ENCODE measurements around the gene CELA1. TPM values are rescaled to one million over a fixed set of nuclear protein-coding genes. Genes with fewer than 3 reads are reported as not detected.

Gene CELA1
- total RNA-seq, 1 experiment from 2014 or later = not detected

- BruUV-seq (replicated peaks) = no TSS peak
- RAD21 ChIA-PET (ENCODE audit: low non-redundant PET in 1 of 2, low total read pairs in 2 of 2, uncharacterized antibody in 2 of 2, unreplicated experiment in 2 of 2) = no interaction called here
- no peaks in the 10 kb centered on the region for H3K27me3 ChIP-seq (ENCODE audit: insufficient read depth, low read length)
- no peaks in the 10 kb centered on the region for H3K79me2 ChIP-seq (ENCODE audit: insufficient read depth, low read length)
- intact Hi-C loops (cut with micrococcal nuclease) = loop anchor here (10.0 kb wide), 1 partner anchor 841 kb away; the partner anchor contains the start of gene DIP2B
- H3K4me1 ChIP-seq (ENCODE audit: control insufficient read depth in 1 of 2, insufficient read depth in 2 of 2, low read length in 2 of 2) = peaks cover 0 to 17% of the 10 kb centered on the region in 2 experiments; a peak in 2 of 4 replicates
- no peaks in the 10 kb centered on the region for H3K9me2 ChIP-seq (ENCODE audit: insufficient read depth)
- no peak overlapping the region for H2AFZ ChIP-seq (ENCODE audit: low read depth, low read length, poor library complexity, severe bottlenecking)
- no peak overlapping the region for H3K9ac ChIP-seq (ENCODE audit: low read length)
- H3K27ac ChIP-seq (ENCODE audit: low read depth, low read length) = no peak overlapping the region
- ATAC-seq (no peak), DNase-seq (ENCODE audit: low read depth, low spot score) (no peak)
- H4K20me1 ChIP-seq (ENCODE audit: insufficient read depth) = no peaks in the 10 kb centered on the region
- no peaks in the 10 kb centered on the region for H3K9me3 ChIP-seq (ENCODE audit: control insufficient read depth in 1 of 2, insufficient read depth in 1 of 2, low read depth in 1 of 2, low read length in 2 of 2)
- H3K36me3 ChIP-seq (ENCODE audit: control insufficient read depth in 1 of 2, insufficient read depth in 2 of 2, low read length in 2 of 2) = no peaks in the 10 kb centered on the region
- H3K4me3 ChIP-seq (replicated peaks in 1 of 2; ENCODE audit: low read depth in 1 of 2, low read length in 2 of 2) = no peak overlapping the region
- POLR2A ChIA-PET = no interaction called here
- CTCF ChIA-PET = no interaction called here
- no peak overlapping the region for H3K4me2 ChIP-seq (ENCODE audit: low read length)
- TF ChIP-seq SRF (IDR thresholded peaks at IDR 0.05; ENCODE audit: low read depth) (no peak), ELF1 (IDR thresholded peaks at IDR 0.05; ENCODE audit: borderline replicate concordance, low read depth) (no peak), JUND (IDR thresholded peaks at IDR 0.05) (no peak), POLR2A (IDR thresholded peaks at IDR 0.05; ENCODE audit: borderline replicate concordance, extremely low read depth, insufficient read depth, insufficient read length) (no peak), SIN3A (IDR thresholded peaks at IDR 0.05; ENCODE audit: low read depth) (no peak), EZH2phosphoT487 (IDR thresholded peaks at IDR 0.05; ENCODE audit: borderline replicate concordance) (no peak), RAD21 (IDR thresholded peaks at IDR 0.05; ENCODE audit: low read depth) (no peak), ZNF274 (IDR thresholded peaks at IDR 0.05; ENCODE audit: low read depth, low read length) (no peak), CBX3 (IDR thresholded peaks at IDR 0.05; ENCODE audit: low read depth) (no peak), EGR1 (IDR thresholded peaks at IDR 0.05; ENCODE audit: low read depth) (no peak), ZFX (IDR thresholded peaks at IDR 0.05) (no peak), YY1 (IDR thresholded peaks at IDR 0.05; ENCODE audit: extremely low read depth, insufficient replicate concordance, low read depth, low read length) (no peak), SP1 (IDR thresholded peaks at IDR 0.05; ENCODE audit: low read depth) (no peak), EZH2 (IDR thresholded peaks at IDR 0.05) (no peak), FOSL1 (IDR thresholded peaks at IDR 0.05; ENCODE audit: low read depth) (no peak)
- TF ChIP-seq, protein P1, sequence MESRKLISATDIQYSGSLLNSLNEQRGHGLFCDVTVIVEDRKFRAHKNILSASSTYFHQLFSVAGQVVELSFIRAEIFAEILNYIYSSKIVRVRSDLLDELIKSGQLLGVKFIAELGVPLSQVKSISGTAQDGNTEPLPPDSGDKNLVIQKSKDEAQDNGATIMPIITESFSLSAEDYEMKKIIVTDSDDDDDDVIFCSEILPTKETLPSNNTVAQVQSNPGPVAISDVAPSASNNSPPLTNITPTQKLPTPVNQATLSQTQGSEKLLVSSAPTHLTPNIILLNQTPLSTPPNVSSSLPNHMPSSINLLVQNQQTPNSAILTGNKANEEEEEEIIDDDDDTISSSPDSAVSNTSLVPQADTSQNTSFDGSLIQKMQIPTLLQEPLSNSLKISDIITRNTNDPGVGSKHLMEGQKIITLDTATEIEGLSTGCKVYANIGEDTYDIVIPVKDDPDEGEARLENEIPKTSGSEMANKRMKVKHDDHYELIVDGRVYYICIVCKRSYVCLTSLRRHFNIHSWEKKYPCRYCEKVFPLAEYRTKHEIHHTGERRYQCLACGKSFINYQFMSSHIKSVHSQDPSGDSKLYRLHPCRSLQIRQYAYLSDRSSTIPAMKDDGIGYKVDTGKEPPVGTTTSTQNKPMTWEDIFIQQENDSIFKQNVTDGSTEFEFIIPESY (IDR thresholded peaks at IDR 0.05; ENCODE audit: extremely low read depth, insufficient replicate concordance, low read length) = no peak
- TF ChIP-seq, protein P2, sequence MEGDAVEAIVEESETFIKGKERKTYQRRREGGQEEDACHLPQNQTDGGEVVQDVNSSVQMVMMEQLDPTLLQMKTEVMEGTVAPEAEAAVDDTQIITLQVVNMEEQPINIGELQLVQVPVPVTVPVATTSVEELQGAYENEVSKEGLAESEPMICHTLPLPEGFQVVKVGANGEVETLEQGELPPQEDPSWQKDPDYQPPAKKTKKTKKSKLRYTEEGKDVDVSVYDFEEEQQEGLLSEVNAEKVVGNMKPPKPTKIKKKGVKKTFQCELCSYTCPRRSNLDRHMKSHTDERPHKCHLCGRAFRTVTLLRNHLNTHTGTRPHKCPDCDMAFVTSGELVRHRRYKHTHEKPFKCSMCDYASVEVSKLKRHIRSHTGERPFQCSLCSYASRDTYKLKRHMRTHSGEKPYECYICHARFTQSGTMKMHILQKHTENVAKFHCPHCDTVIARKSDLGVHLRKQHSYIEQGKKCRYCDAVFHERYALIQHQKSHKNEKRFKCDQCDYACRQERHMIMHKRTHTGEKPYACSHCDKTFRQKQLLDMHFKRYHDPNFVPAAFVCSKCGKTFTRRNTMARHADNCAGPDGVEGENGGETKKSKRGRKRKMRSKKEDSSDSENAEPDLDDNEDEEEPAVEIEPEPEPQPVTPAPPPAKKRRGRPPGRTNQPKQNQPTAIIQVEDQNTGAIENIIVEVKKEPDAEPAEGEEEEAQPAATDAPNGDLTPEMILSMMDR (IDR thresholded peaks at IDR 0.05 in 2 of 3, conservative IDR thresholded peaks at IDR 0.05 in 1 of 3; ENCODE audit: borderline replicate concordance in 1 of 3, insufficient read depth in 1 of 3, low read depth in 2 of 3, low read length in 2 of 3) = no peak
- TF ChIP-seq, protein P3, sequence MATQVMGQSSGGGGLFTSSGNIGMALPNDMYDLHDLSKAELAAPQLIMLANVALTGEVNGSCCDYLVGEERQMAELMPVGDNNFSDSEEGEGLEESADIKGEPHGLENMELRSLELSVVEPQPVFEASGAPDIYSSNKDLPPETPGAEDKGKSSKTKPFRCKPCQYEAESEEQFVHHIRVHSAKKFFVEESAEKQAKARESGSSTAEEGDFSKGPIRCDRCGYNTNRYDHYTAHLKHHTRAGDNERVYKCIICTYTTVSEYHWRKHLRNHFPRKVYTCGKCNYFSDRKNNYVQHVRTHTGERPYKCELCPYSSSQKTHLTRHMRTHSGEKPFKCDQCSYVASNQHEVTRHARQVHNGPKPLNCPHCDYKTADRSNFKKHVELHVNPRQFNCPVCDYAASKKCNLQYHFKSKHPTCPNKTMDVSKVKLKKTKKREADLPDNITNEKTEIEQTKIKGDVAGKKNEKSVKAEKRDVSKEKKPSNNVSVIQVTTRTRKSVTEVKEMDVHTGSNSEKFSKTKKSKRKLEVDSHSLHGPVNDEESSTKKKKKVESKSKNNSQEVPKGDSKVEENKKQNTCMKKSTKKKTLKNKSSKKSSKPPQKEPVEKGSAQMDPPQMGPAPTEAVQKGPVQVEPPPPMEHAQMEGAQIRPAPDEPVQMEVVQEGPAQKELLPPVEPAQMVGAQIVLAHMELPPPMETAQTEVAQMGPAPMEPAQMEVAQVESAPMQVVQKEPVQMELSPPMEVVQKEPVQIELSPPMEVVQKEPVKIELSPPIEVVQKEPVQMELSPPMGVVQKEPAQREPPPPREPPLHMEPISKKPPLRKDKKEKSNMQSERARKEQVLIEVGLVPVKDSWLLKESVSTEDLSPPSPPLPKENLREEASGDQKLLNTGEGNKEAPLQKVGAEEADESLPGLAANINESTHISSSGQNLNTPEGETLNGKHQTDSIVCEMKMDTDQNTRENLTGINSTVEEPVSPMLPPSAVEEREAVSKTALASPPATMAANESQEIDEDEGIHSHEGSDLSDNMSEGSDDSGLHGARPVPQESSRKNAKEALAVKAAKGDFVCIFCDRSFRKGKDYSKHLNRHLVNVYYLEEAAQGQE (IDR thresholded peaks at IDR 0.05; ENCODE audit: low read depth) = no peak
Observed at GRCh38 chr12:51345681-51346080, 798 bp downstream of the CELA1 start.
